ENCODE results near the gene ANXA3.

GRCh38 chr4:78656968-78657445 is 105.4 kb downstream of the ANXA3 start:
- TF ChIP-seq CTCF (IDR thresholded peaks at IDR 0.05; ENCODE audit: insufficient read depth, low read depth, low read length) (no peak), EZH2 (IDR thresholded peaks at IDR 0.05; ENCODE audit: insufficient read depth, low read length) (no peak)
